Activated naive CD4-positive, alpha-beta T cell (primary cell): Measurements from ENCODE around the gene CETP.
"Not testable (repeated sequence)": the region's sequence is repeated elsewhere in the genome, so short reads cannot be mapped to it uniquely, and the experiment has no call there.

Experiments
- DNase-seq, 4 experiments: peaks; one replicate each; lab custom pipeline; 2025; lab: John Stamatoyannopoulos, UW

The CETP gene

DNA sequence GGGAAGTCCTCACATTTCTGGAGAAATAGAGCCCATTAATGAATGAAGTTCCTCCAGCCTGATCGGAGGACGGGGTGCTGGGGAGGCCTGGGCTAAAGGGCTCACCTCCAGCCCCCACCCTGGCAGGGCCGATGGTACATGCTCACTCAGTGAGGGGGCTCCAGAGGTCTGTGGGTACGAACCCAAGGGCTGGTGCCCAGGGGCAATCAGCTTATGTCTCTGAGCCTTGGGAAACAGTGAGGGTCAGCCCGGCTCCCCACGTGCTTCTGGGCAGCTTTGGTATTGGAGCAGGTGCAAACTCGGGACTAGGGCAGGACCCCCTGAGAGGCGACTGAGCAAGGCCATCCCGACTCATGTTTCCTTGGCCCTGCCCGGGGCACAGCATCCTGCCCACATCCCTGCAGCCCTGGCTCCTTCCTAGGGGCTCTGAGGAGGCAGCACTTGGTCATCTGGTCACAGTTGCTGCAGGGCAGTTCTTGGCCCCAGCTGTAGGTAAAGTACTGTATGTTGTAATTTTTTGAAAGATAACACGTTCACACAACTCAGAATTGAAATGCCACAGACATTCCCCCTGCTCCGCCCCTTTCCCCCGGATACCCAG lies 969 bp upstream of the CETP start:
- DNase-seq, result no peak

GRCh38 chr16:56961386-56961785 lies 364 bp upstream of the CETP start:
- DNase-seq, result no peak

GRCh38 chr16:56964243-56965148 lies 2.7 kb downstream of the CETP start:
- peak; percentile 95 to 97 (median 96) for DNase-seq

DNA sequence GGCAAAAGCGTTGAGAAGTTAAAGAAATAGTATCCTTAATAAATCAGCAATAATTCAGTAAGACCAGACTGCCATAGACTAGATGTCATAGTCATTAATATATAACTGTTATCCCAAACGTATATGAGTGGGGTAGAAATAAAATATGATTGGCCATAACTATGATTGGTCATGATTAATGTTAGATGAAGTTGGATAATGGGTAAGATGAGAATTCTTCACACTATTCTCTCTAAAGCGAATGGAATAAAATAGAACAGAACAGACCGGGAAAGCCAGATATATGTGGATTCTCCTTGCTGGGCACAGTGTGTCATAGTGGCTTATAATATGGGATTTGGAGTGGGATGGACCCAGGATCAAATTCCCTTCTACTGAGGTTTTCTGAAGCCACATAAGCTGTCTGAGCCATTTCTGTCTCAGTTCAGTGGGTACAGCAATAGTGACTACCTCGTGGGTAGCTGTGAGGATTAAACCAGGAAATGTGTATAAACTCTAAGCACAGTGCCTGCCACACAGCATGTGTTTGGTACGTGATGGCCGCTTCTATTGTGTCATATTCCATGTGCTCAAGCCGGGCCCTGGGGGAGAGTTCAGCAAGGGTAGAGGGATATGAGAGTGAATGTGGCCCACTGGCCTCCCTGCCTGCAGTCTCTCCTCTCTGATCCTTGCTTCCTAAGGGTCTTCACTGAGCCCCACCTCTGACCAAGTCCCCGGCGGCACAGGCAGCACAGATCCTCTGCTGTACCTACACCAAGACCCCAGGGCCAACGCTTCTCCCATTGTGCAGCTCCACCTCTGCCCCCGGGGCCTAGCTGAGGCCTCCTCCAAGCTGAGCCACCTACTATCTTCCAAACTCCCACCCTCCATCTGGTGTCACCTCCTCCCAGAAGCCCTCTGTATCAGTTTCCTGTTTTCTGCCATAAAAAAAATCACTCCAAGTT lies 3.7 kb downstream of the CETP start:
- no peak for DNase-seq

DNA sequence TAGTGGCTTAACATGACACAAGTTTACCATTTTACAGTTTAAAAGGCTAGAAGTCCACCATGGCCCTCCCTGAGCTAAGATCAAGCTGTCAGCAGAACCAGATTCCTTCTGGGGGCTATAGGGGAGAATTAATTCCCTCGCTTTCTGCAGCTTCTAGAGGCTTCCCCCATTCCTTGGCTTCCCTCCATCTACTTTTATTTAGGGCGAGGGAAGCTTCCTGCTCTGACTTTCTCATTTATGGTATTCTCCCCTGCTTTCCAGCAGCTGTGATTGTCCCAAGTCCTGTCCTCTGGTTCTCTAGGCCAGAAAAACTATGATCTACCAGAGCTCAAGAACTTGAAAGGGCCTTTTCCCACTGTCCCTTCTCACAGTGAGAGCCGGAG lies 4.3 kb downstream of the CETP start:
- no peak for DNase-seq

GRCh38 chr16:56967733-56968132 lies 6.0 kb downstream of the CETP start:
- no peak for DNase-seq

DNA sequence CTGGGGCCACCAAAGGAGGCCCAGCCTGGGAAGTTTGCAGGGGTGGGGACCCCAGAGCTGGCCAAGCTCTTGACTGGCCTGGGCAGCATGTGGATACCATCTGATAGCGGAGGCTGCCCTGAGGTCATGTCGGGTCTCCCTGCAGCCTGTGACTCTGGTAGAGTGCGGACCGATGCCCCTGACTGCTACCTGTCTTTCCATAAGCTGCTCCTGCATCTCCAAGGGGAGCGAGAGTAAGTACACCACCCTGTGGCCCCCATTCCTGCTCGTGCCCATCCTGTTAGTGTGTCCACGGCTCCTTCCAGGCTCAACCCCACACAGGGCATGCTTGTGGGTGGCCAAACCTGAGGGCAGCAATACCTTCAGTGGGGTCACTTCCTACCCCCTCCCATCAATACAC lies 8.0 kb downstream of the CETP start:
- DNase-seq, result no peak

- no peak for DNase-seq
Measured at GRCh38 chr16:56970934-56971767, 9.4 kb downstream of the CETP start.

DNA sequence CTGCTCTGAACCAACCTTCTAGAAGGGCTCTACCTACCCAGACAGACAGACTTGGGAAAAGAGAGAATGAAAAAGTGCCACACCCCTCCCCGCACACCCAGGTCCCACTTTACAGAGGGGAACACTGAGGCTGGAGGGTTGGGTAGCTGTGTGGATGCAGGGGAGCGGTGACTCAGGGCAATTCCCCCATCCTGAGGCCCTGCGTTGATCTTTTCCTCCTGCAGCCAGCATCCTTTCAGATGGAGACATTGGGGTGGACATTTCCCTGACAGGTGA lies 10.0 kb downstream of the CETP start:
- no peak for DNase-seq

DNA sequence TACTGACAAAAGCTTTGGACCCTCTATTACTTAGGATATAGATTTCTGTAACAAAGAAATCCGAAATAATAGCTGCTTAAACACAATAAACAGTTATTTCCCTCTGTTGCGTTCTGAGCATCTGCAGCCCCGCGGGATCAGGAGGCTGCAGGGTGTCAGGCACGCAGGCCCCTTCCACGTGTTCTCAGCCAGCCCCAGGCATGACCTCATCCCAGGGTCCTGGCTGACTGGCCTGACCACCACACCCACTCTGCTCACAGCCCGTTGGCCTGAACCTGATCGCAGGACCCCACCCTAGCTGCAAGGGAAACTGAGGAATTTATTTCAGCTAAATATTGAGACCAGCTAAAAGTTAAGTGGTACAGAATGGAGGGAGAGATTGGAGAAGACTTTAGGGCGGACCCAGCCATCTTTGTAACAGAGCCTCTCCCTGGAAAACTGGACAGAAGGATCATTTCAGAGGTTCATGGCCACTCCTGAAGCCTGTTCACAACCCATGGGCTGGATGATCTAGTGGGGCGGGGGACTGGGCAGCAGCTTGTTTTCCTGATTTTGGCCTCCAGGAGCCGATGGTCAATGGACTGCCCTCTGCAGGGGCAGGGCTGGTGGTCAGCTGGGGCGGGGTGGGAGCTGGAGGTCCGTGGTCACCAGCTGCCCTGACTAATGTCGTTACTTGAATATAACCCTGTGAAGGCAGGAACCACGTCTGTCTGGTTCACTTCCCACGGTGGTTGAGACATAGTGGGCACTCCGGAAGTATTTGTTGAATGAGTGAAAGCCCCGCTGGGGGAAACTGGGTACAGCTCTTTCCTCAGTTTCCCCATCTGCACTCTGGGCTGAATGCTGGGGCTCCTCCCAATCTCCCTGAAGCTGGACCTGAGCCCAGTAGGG lies 10.9 kb downstream of the CETP start:
- no peak for DNase-seq

DNA sequence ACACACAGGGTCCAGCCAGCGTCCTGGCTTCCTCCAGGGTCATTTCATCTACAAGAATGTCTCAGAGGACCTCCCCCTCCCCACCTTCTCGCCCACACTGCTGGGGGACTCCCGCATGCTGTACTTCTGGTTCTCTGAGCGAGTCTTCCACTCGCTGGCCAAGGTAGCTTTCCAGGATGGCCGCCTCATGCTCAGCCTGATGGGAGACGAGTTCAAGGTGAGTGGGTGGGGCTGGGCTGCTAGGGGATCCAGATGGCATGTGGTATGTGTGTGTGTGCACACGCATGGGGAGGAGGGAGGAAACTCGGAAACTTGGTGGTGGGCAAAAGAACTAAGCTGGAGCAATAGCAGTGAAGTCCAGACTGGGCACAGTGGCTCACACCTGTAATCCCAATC lies 11.5 kb downstream of the CETP start:
- no peak for DNase-seq

- DNase-seq, result not testable (repeated sequence)
Measured at GRCh38 chr16:56973899-56974298, 12.1 kb downstream of the CETP start.

- no peak for DNase-seq
Measured at GRCh38 chr16:56974549-56975300, 13.0 kb downstream of the CETP start.

DNA sequence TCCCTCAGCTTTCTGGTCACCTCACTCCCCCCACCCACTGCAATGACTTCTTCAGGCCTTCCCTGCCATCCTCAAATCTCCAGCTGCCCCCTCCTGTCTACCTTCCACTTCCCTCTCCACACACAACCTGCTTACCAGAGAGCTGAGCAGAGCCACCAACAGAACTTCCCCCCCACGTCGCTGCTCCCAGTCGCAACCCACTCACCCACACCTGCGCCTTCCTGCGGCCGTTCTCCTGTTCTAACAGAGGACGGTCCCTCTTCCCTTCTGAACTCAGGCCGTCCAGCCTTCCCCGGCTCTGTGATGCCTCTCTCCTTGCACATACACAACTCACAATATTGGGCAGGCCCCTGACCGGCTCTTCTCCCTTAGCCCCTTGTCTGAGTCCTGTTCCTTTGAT lies 14.0 kb downstream of the CETP start:
- no peak for DNase-seq

DNA sequence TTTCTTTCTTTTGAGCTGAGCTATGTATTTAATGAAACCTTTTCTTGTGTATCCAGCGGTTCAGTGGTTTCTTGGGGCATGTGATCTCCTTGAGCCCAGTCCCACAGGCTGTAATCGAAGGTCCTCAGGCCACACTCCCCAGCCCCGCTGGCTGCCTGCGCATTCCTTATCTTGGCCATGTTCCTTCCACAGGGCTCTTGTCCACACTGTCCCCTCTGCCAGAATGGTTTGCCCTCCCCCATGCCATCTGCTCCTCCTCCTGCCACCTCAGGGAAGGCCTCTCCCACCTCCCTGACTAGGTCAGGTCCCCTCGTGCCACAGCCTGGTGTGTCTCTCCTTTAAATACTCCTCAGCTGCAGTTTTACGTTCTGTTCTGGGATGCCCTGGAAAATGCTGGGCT lies 15.5 kb downstream of the CETP start:
- no peak for DNase-seq

- no peak for DNase-seq
Measured at GRCh38 chr16:56977823-56978430, 16.2 kb downstream of the CETP start.

DNA sequence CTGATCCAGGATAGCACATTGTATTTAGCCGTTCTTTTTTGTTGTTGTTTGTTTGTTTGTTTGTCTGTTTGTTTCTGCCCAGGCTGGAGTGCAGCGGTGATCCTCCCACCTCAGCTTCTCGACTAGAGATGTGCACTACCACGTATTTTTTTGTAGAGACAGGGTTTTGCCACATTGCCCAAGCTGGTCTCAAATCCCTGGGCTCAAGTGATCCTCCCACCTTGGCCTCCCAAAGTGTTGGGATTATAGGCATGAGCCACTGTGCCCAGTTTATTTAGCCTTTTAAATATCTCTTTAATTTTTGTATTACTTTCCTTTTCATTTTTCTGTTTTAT lies 18.4 kb downstream of the CETP start:
- no peak for DNase-seq

DNA sequence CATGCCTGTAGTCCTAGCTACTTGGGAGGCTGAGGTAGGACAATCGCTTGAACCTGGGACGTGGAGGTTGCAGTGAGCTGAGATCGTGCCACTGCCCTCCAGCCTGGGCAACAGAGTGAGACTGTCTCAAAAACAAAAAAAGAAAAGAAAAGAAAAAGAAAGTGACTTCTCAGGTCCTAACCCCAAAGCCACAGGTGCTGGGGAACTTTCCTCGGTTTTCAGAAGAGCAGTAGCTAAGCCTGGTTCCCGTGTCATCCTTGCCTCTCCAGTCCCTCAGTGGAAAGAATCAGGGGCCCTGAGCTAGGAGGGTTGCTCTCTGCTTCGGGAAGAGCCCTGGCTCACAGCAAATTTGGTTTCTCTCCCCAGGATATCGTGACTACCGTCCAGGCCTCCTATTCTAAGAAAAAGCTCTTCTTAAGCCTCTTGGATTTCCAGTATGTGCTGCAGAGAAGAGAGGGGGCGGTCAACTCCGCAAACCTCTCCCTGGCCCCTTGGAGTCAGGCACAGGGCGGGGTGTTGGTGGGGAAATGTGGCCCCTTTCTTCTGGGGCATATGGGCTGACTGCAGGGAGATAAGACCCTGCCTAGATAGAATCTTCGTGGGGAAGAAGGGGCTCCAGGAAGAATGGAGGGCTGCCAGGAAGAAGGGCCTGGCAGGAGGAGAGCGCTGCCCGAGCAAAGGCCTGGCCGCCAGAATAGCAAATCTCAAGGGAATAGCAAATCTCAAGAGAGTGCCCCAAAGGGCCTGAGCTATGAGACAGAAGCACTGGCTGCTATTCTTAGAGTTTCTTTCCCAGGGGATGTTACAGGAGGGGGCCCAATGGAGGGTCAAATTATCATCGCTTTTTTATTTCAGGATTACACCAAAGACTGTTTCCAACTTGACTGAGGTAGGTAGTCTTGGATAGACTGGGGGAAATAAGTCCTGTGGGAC lies 19.3 kb downstream of the CETP start:
- DNase-seq, result no peak
